Prostate gland (tissue), 2 donors: ENCODE results near the gene WDR20. TPM values are rescaled to one million over a fixed set of nuclear protein-coding genes. Genes with fewer than 3 reads are reported as not detected.
"Not testable (repeated sequence)": the region's sequence is repeated elsewhere in the genome, so short reads cannot be mapped to it uniquely, and the experiment has no call there.

Experiments used
- DNase-seq: peaks from one replicate; pipeline ENCODE4 v3.0.0-alpha.2; 2019; ENCODE audit warnings: low spot score
- H3K27ac ChIP-seq, 2 donors: fragments of 200-600 bp; sonication (generic); 2 replicates each; pipeline ENCODE4 v1.5.1; 2017 to 2019
- H3K27me3 ChIP-seq: fragments of 200-600 bp; sonication (generic); replicated peaks from 2 replicates; pipeline ENCODE4 v1.5.1; 2019; ENCODE audit not compliant: insufficient read depth
- H3K36me3 ChIP-seq, 2 donors: fragments of 200-600 bp; sonication (generic); 1 replicate in 1 of 2; 2 replicates in 1 of 2; pipeline versions ENCODE4 v1.5.1 to v1.8.1; 2017 to 2019
- H3K4me1 ChIP-seq: fragments of 200-600 bp; sonication (generic); replicated peaks from 2 replicates; pipeline ENCODE4 v1.5.1; 2019
- H3K4me3 ChIP-seq, 2 donors: fragments of 200-600 bp; sonication (generic); 2 replicates each; pipeline ENCODE4 v1.5.1; 2017 to 2019
- H3K9me3 ChIP-seq: fragments of 200-600 bp; sonication (generic); 2 replicates; pipeline ENCODE4 v1.5.1; 2017
- CTCF ChIP-seq, 4 experiments: fragments of 200-600 bp in 2 of 4; fragments of 450-650 bp in 2 of 4; sonication (generic) in 2 of 4; IDR thresholded peaks; 1 replicate in 3 of 4; 2 replicates in 1 of 4; pipeline ENCODE4 v1.5.1; 2016 to 2019; ENCODE audit warnings: antibody characterized with exemption in 4 of 4, mild to moderate bottlenecking in 2 of 4, moderate library complexity in 2 of 4
- POLR2A ChIP-seq: fragments of 450-650 bp; IDR thresholded peaks from one replicate; pipeline ENCODE4 v1.6.1; 2016; ENCODE audit warnings: antibody characterized with exemption, mild to moderate bottlenecking
- POLR2AphosphoS5 ChIP-seq: sonication (generic); formaldehyde crosslinking; IDR thresholded peaks from one replicate; pipeline ENCODE4 v1.6.1; 2017; ENCODE audit warnings: antibody characterized with exemption
- WGBS: methylation state at CpG from one replicate; pipeline ENCODE4 v1.1.5; 2018; 5-methylcytosine and 5-hydroxymethylcytosine counted together
- intact Hi-C: fragments of 100-400 bp; cut with DNase I; formaldehyde crosslinking; loops from one replicate; pipeline ENCODE4 v1.14.2; 2022
- total RNA-seq, 2 donors: library from RNA; depleted of rRNA; stranded (reverse); fragments of >200 nt; gene quantifications; one replicate each; pipeline ENCODE4 v1.1.0, GENCODE V29; 2016

Gene WDR20
- total RNA-seq, 2 donors from 2014 or later: 36.6 to 38.6 TPM

GRCh38 chr14:102145395-102145794 is 5.7 kb downstream of the WDR20 start:
- Histone ChIP-seq H3K27me3 (no peaks in the 10 kb centered on the region), H3K4me3 (no peak overlapping the region), H3K9me3 (no peaks in the 10 kb centered on the region), H3K27ac (no peak overlapping the region), H3K36me3 (no peaks in the 10 kb centered on the region), H3K4me1 (no peaks in the 10 kb centered on the region)
- 94% methylated on average over 6 of the region's 6 CpGs for WGBS
- intact Hi-C loops: no loop called here
- no peak for DNase-seq
- TF ChIP-seq POLR2AphosphoS5 (no peak), POLR2A (no peak), CTCF (IDR thresholded peaks at IDR 0.05) (no peak)

- H3K9me3 ChIP-seq: no peaks in the 10 kb centered on the region
- intact Hi-C loops: no loop called here
- no peak for DNase-seq
- H3K36me3 ChIP-seq: no peaks in the 10 kb centered on the region
- H3K4me3 ChIP-seq: no peak overlapping the region
- H3K27me3 ChIP-seq: no peaks in the 10 kb centered on the region
- H3K27ac ChIP-seq: no peak overlapping the region
- 81% methylated on average over 2 of the region's 2 CpGs for WGBS
- no peaks in the 10 kb centered on the region for H3K4me1 ChIP-seq
- TF ChIP-seq POLR2A: no peak
- TF ChIP-seq CTCF (IDR thresholded peaks at IDR 0.05): no peak
- no peak for TF ChIP-seq POLR2AphosphoS5
These were observed 6.7 kb downstream of the WDR20 start for GRCh38 chr14:102146423-102146822.

GRCh38 chr14:102150083-102150482 is 10.4 kb downstream of the WDR20 start:
- intact Hi-C loops: no loop called here
- Histone ChIP-seq H3K27ac (no peak overlapping the region), H3K4me1 (no peaks in the 10 kb centered on the region), H3K4me3 (no peak overlapping the region), H3K9me3 (no peaks in the 10 kb centered on the region), H3K36me3 (no peaks in the 10 kb centered on the region), H3K27me3 (no peaks in the 10 kb centered on the region)
- 88% methylated on average over 7 of the region's 7 CpGs for WGBS
- TF ChIP-seq CTCF (IDR thresholded peaks at IDR 0.05) (no peak), POLR2AphosphoS5 (no peak), POLR2A (no peak)
- DNase-seq: no peak

- no peaks in the 10 kb centered on the region for H3K4me1 ChIP-seq
- no peak for TF ChIP-seq POLR2AphosphoS5
- TF ChIP-seq POLR2A: no peak
- TF ChIP-seq CTCF (IDR thresholded peaks at IDR 0.05): no peak
These were observed 11.0 kb downstream of the WDR20 start for GRCh38 chr14:102150744-102151143.

GRCh38 chr14:102151411-102151810 is 11.7 kb downstream of the WDR20 start:
- H3K9me3 ChIP-seq, H3K36me3 ChIP-seq, DNase-seq, intact Hi-C loops, H3K4me3 ChIP-seq, H3K27ac ChIP-seq, H3K27me3 ChIP-seq, H3K4me1 ChIP-seq: not testable (repeated sequence)
- 100% methylated on average over 3 of the region's 3 CpGs for WGBS

More at GRCh38 chr14:102150744-102151143, 11.0 kb downstream of the WDR20 start:
- Histone ChIP-seq H3K27me3 (no peaks in the 10 kb centered on the region), H3K36me3 (no peaks in the 10 kb centered on the region), H3K27ac (no peak overlapping the region), H3K9me3 (no peaks in the 10 kb centered on the region), H3K4me3 (no peak overlapping the region)
- DNase-seq: no peak
- intact Hi-C loops: no loop called here
- WGBS: 67% methylated on average over 1 of the region's 1 CpG
